Ovary (tissue), 3 donors: ENCODE measurements around the gene PNMT.

Source experiments
- CTCF ChIP-seq, 3 donors: fragments of 450-650 bp in 2 of 3; fragments of 200-600 bp in 1 of 3; IDR thresholded peaks; one replicate each; pipeline versions ENCODE4 v1.5.1 to v1.8.0; 2016 to 2022; ENCODE audit warnings: antibody characterized with exemption in 3 of 3, mild to moderate bottlenecking in 1 of 3
- EP300 ChIP-seq: sonication (generic); formaldehyde crosslinking; IDR thresholded peaks from one replicate; pipeline ENCODE4 v1.6.1; 2017; ENCODE audit warnings: antibody characterized with exemption
- POLR2A ChIP-seq: fragments of 450-650 bp; IDR thresholded peaks from one replicate; pipeline ENCODE4 v1.6.1; 2017; ENCODE audit warnings: antibody characterized with exemption, mild to moderate bottlenecking, moderate library complexity
- donor health status: DM: no; HTN: no; CAD: no.

GRCh38 chr17:39626171-39627046 lies 41.8 kb upstream of the PNMT start, which contains the start of gene PPP1R1B:
- TF ChIP-seq CTCF (IDR thresholded peaks at IDR 0.05): no peak
- no peak for TF ChIP-seq POLR2A
- TF ChIP-seq EP300: no peak
